ENCODE measurements around the gene PKD2.
A peak's percentile ranks its signal among the peaks of the same experiment; 100 is the strongest.
"Not testable (repeated sequence)": the region's sequence is repeated elsewhere in the genome, so short reads cannot be mapped to it uniquely, and the experiment has no call there.

Gene PKD2

DNA sequence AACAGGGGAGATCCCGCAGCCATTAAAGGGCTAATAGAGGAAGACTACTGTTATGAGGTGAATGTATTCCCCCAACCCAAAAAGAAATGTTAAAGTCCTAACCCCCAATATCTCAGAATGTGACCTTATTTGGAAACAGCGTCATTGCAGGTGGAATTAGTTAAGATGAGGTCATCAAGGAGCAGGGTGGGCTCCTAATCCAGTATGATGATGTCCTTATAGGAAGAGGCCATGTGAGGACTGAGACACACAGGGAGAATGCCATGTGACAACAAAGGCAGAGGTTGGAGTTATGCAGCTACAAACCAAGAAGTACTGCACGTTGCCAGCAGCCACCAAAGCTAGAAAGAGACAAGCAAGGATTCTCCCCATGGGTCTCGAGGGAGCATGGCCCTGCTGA lies 17.7 kb upstream of the PKD2 start:
- no peak for DNase-seq

DNA sequence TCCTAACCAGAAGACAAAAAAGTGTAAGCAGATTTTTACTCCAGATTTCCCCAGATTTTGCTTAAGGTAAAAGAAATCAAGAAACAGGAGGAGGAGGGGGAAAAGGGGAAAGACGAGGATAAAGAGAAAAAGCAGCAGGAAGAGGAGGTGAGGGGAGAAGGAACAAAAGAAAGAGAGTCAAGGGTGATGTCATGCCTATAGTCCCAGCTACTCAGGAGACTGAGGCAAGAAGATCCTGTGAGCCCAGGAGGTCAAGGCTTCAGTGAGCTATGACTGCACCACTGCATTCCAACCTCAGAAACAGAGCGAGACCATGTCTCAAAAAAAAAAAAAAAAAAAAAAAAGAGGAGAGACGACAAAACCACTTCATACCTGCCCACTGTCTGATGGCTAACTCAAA lies 12.0 kb upstream of the PKD2 start:
- DNase-seq: no peak

DNA sequence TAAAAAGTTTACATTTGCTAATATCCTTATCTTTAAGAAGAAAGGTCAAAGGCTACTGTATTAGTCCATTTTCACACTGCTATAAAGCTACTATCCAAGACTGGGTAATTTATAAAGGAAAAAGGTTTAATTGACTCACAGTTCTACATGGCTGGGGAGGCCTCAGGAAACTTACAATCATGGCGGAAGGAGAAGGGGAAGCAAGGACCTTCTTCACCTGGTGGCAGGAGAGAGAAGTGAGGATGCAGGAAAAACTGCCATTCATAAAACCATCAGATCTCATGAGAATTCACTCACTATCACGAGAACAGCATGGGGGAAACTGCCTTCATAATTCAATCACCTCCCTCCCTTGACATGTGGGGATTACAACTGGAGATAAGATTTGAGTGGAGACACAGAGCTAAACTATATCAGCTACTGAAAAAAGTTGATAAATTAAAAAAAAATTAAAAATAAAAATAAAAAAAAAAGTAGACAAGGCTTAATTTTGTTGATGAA lies 8.2 kb upstream of the PKD2 start:
- not testable (repeated sequence) for DNase-seq

- no peak for DNase-seq
Measured at GRCh38 chr4:88001871-88002270, 5.6 kb upstream of the PKD2 start.

DNA sequence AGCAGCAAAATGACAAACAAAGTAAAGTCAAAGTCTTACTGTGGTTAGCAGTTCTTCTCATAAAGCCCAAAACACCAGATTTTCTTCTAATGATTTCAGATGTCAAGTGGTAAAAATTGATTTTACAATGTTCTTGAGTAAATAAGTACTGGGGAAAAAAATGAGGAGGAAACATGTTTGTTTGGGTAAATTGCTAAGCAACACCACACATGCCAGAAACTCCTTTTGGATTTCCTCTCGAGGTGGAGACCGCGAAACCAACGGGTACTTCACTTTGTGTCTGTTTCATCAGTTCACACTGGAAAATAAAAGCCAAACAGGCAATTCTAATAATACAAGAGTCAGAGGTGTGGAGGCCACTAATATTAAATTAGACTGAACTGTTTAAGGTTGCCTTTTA lies 4.6 kb upstream of the PKD2 start:
- no peak for DNase-seq

DNA sequence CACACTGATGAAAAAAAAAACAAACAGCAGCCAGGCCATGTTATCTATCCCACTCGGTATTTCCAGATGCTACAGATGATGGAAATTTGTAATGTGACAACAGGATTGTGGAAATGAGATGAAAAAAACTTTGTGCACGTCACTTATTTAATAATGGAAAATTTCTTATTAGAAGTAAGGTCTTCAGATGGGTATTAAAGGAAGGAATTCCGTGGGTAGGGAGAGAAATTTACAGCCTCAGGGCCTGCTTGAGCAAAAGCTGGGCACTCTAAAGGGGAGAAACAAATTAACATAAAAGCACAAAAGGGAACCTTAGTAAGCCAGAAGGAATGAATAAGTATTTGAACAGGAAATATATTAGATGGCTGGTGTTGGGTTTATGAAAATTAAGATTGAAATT lies 4.2 kb upstream of the PKD2 start:
- no peak for DNase-seq

GRCh38 chr4:88005076-88005475 lies 2.4 kb upstream of the PKD2 start:
- DNase-seq: no peak

GRCh38 chr4:88005946-88006345 lies 1.5 kb upstream of the PKD2 start:
- DNase-seq: no peak

GRCh38 chr4:88006956-88007303 lies 505 bp upstream of the PKD2 start:
- no peak for DNase-seq

GRCh38 chr4:88008122-88008742 lies 797 bp downstream of the PKD2 start:
- peak in 1 of 2 donors; percentile 7 for DNase-seq

DNA sequence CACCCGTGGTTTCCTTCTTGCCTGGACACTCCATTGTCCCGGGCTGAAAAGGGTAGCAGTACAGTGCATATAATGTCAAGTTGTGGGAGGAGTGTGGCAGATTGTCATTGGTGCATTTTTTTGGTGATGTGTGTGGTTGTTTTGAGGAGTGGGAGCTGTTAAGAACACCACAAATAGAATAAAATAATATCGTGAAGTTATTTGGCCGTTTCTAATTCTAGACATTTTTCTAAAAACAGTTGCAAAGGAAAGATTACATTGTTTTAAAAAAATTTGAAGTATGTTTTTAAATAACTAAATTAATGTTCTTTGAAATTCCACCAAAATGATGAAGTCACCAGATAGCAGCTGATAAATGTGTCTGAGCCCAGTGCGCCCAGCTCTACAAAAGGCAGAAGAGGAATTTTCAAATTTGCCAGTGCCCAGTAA lies 1.3 kb downstream of the PKD2 start:
- no peak for DNase-seq

GRCh38 chr4:88009871-88010270 lies 2.4 kb downstream of the PKD2 start:
- DNase-seq: no peak

DNA sequence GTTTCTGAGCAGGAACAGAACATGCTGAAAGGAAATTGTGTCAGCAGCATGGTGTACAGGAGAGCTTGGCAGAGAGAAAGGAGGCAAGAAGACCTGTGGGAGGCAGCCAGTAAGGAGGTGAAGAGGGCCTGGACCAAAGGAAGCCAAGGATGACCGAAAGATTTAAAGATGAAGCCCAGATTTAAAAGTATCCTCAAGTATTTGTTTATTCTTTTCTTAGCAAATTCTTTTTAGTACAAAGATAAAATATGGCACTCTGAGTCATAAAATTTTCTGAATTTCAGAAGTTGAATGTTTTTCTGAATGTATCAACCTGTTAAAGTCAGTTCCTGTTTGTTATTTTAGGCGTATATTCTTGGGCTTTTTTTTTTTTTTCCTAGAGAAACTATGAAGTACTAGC lies 3.5 kb downstream of the PKD2 start:
- DNase-seq: no peak

DNA sequence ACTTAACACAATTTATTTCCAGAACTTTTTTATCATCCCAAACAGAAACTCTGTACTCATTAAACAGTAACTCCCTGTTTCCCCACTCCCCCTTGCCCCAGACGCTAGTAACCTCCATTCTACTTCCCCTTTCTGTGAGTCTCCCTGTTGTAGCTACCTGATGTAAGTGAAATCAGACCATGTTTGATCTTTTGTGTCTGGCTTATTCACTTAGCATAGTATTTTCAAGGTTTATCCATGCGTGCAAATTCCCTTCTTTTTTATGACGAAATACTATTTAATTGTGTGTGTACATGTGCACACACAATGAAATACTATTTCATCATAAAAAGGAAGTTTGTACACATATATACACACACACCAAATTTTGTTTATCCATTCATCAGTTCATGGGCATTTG lies 5.2 kb downstream of the PKD2 start:
- no peak for DNase-seq

DNA sequence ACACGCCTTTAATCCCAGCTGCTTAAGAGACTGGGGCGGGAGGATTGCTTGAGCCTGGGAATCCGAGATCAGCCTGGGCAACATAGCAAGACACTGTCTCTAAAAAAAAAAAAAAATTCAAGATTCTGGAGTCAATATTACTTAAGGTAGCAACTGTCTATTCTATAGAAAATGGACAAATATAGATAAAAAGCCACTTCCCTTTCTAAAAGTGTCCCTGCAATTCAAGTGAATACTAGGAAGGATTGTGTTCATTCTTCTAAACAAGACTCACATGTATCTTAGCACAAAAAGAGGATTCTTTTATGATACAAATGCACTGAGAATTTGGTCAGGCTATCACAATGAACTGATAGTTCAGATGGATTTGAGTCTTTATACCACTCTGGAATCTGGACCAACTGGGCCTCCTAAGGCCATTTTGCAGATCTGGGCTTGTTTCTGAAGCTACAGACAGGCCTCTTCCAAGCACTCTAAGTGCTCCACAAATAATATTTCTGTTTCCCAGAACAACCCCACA lies 7.0 kb downstream of the PKD2 start:
- DNase-seq: no peak

DNA sequence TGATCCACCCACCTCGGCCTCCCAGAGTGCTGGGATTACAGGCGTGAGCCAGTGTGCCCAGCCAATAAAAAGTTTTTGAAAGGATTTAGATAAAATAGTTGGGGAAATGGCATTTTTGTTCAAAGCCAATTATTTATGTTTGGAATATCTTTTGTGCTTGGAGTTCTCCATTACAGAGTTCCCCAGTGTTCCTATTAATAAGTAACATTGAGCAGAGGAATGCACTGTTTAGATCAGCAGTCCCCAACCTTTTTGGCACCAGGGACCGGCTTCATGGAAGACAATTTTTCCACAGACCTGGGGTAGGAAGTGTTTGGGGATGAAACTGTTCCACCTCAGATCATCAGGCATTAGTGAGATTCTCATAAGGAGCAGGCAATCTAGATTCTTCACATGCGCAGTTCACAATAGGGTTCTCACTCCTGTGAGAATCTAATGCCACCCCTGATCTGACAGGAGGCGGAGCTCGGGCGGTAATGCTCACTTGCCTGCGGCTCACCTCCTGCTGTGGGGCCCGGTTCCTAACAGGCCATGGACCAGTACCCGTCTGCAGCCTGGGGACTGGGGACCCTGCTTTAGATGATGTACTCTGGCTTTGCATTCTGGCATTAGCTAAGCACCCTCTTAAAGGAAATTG lies 8.3 kb downstream of the PKD2 start:
- DNase-seq: no peak

- no peak for DNase-seq
Measured at GRCh38 chr4:88017516-88018297, 10.3 kb downstream of the PKD2 start.

- DNase-seq: no peak
Measured at GRCh38 chr4:88018466-88018865, 11.0 kb downstream of the PKD2 start.

- no peak for DNase-seq
Measured at GRCh38 chr4:88021824-88022223, 14.4 kb downstream of the PKD2 start.

GRCh38 chr4:88022289-88022688 lies 14.9 kb downstream of the PKD2 start:
- DNase-seq: no peak

GRCh38 chr4:88025868-88026661 lies 18.6 kb downstream of the PKD2 start:
- not testable (repeated sequence) for DNase-seq

DNA sequence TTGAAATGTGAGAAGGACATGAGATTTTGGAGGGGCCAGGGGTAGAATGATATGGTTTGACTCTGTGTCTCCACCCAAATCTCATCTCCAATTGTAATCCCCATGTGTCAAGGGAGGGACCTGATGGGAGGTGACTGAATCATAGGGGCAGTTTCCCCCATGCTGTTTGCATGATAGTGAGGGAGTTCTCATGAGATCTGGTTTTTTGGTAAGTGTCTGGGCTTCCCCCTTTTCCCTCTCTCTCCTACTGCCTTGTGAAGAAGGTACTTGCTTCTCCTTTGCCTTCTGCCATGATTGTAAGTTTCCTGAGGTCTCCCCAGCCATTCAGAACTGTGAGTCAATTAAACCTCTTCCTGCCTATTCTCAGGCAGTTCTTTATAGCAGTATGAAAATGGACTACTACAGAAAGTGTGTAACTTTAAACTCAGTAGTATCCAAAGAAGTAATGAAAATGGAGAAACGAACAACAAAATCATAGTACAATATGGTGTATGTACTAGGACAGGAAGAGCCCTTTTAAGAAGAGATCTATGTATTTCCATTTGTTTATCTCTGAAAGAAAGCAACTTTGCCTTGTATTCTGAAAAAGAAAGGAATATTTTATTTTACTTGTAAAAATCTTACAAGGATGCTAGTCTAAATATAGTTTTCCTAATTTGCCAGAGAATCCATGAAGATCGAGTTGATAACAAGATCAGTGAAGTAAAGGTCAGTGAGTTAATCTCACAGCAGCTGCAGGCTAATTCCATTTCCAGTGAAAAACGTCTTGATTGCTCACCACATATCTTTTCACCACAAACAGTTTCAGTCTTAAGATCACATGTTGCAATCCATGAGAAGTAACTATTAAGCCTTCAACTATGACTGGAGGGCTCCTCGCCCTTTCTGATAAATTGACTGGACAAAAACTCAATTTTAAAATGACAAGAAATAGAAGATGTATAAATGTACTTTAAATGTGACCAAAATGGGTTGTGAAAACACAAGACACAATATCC lies 20.5 kb downstream of the PKD2 start:
- DNase-seq: no peak

All from CD4-positive, alpha-beta T cell treated with Interleukin-4 for 1 hour (primary cell).